Cardiac fibroblast (primary cell): ENCODE data around the gene IFT25.

Experiments used
- DNase-seq, 2 donors: peaks; one replicate each; pipeline versions ENCODE4 v3.0.0 to v3.0.0-alpha.2; 2010; ENCODE audit warnings: low read depth in 2 of 2
- H3K4me3 ChIP-seq, 2 donors: replicated peaks in 1 of 2; 1 replicate in 1 of 2; 2 replicates in 1 of 2; pipeline ENCODE4 v1.5.1; 2011; ENCODE audit warnings: low read depth in 2 of 2, low read length in 2 of 2, mild to moderate bottlenecking in 2 of 2, moderate library complexity in 1 of 2
- CTCF ChIP-seq: IDR thresholded peaks from one replicate; pipeline ENCODE4 v1.5.1; 2011; ENCODE audit warnings: low read depth, mild to moderate bottlenecking, low read length, inconsistent platforms

The IFT25 gene

GRCh38 chr1:53947172-53947907, 1.8 kb upstream of the IFT25 start:
- TF ChIP-seq CTCF = no peak
- peak overlapping the region; percentile 80 to 81 for H3K4me3 ChIP-seq
- no peak for DNase-seq

GRCh38 chr1:53946252-53947171, 1.0 kb upstream of the IFT25 start, which contains the start of gene LRRC42:
Gene LRRC42, plus strand, starts transcription at chr1:53946350. Its CDS starts 5,650 bp downstream, at chr1:53952000.
- peak; percentile 16 for TF ChIP-seq CTCF
- no peak for DNase-seq
- H3K4me3 ChIP-seq = peak within 1 kb of the TSS; percentile 90 to 98

- TF ChIP-seq CTCF = no peak
- peak overlapping the region; percentile 90 to 98 for H3K4me3 ChIP-seq
- DNase-seq = no peak
These were observed 391 bp downstream of the IFT25 start for GRCh38 chr1:53945183-53945432.

- TF ChIP-seq CTCF = no peak
- peak overlapping the region; percentile 90 to 98 for H3K4me3 ChIP-seq
- DNase-seq = peak in 1 of 2 donors; percentile 25
These were observed 873 bp downstream of the IFT25 start for GRCh38 chr1:53944469-53945182.

- no peak for DNase-seq
- H3K4me3 ChIP-seq = no peak overlapping the region
- no peak for TF ChIP-seq CTCF
These were observed 1.9 kb downstream of the IFT25 start for GRCh38 chr1:53943490-53944043.

GRCh38 chr1:53943090-53943489, 2.4 kb downstream of the IFT25 start:
- DNase-seq = no peak
- no peak overlapping the region for H3K4me3 ChIP-seq
- TF ChIP-seq CTCF = no peak
